DND-41 (cell line): ENCODE results near the gene LY6G5C.

ENCODE experiments used
- EZH2 ChIP-seq: IDR thresholded peaks from 3 replicates; pipeline ENCODE4 v1.6.1; 2012; ENCODE audit warnings: borderline replicate concordance, low read depth, mild to moderate bottlenecking, moderate library complexity, low read length, inconsistent platforms; ENCODE audit not compliant: severe bottlenecking
- TF ChIP-seq, protein P1 (sequence below): IDR thresholded peaks from 2 replicates; pipeline ENCODE4 v1.5.1; 2012; ENCODE audit warnings: borderline replicate concordance, low read length, moderate library complexity, mild to moderate bottlenecking; ENCODE audit not compliant: poor library complexity, severe bottlenecking; ENCODE audit errors: extremely low read depth

DNA sequence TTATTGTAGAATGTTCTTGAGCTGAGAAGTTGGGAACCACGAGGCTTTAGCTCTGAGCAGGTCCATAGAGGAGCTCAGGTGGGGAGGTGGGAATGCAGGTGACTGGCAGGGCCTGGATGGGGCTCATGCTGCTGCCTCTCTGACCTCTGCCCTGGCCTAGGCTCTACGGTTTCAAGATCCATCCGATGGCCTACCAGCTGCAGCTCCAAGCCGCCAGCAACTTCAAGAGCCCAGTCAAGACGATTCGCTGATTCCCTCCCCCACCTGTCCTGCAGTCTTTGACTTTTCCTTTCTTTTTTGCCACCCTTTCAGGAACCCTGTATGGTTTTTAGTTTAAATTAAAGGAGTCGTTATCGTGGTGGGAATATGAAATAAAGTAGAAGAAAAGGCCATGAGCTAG is 11.2 kb downstream of the LY6G5C start, which contains the start of gene LY6G5B:
- TF ChIP-seq, protein P1, sequence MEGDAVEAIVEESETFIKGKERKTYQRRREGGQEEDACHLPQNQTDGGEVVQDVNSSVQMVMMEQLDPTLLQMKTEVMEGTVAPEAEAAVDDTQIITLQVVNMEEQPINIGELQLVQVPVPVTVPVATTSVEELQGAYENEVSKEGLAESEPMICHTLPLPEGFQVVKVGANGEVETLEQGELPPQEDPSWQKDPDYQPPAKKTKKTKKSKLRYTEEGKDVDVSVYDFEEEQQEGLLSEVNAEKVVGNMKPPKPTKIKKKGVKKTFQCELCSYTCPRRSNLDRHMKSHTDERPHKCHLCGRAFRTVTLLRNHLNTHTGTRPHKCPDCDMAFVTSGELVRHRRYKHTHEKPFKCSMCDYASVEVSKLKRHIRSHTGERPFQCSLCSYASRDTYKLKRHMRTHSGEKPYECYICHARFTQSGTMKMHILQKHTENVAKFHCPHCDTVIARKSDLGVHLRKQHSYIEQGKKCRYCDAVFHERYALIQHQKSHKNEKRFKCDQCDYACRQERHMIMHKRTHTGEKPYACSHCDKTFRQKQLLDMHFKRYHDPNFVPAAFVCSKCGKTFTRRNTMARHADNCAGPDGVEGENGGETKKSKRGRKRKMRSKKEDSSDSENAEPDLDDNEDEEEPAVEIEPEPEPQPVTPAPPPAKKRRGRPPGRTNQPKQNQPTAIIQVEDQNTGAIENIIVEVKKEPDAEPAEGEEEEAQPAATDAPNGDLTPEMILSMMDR: no peak
- no peak for TF ChIP-seq EZH2
